Panc1 (cell line): ENCODE measurements around the gene RDX.
"Not testable (repeated sequence)": the region's sequence is repeated elsewhere in the genome, so short reads cannot be mapped to it uniquely, and the experiment has no call there.

ENCODE experiments used
- CTCF ChIP-seq: fragments of 450-650 bp; IDR thresholded peaks from 2 replicates; pipeline ENCODE4 v1.5.1; 2017; ENCODE audit warnings: mild to moderate bottlenecking
- POLR2AphosphoS5 ChIP-seq: IDR thresholded peaks from 2 replicates; pipeline ENCODE4 v1.6.1; 2012; ENCODE audit warnings: mild to moderate bottlenecking, low read depth, low read length, moderate library complexity
- REST ChIP-seq, 2 experiments: IDR thresholded peaks; 2 replicates each; pipeline ENCODE4 v1.6.1; 2011 to 2012; ENCODE audit warnings: low read depth in 2 of 2, control low read depth in 1 of 2, low read length in 1 of 2, mild to moderate bottlenecking in 1 of 2, moderate library complexity in 1 of 2; ENCODE audit not compliant: insufficient read depth in 1 of 2
- SIN3A ChIP-seq: IDR thresholded peaks from 2 replicates; pipeline ENCODE4 v1.6.1; 2012; ENCODE audit warnings: low read depth, mild to moderate bottlenecking, low read length, moderate library complexity, borderline replicate concordance; ENCODE audit not compliant: insufficient read depth
- TCF7L2 ChIP-seq: IDR thresholded peaks from 2 replicates; pipeline ENCODE4 v1.6.1; 2011; ENCODE audit warnings: mild to moderate bottlenecking, low read depth, low read length, inconsistent platforms

GRCh38 chr11:110292146-110292545, 4.3 kb downstream of the RDX start:
- TF ChIP-seq POLR2AphosphoS5; CTCF; TCF7L2; REST (IDR thresholded peaks at IDR 0.05; ENCODE audit: insufficient read depth in 1 of 2, low read depth in 2 of 2, low read length in 1 of 2); SIN3A: not testable (repeated sequence)
